GM18868 (cell line): ENCODE data around the gene RAMAC.
"Not testable (repeated sequence)": the region's sequence is repeated elsewhere in the genome, so short reads cannot be mapped to it uniquely, and the experiment has no call there.

Source experiments
- ATAC-seq: cut with Tn5 transposase; IDR thresholded peaks from one replicate; pipeline ENCODE4 v1.9.1; 2021; ENCODE audit warnings: mild to moderate bottlenecking, moderate library complexity; ENCODE audit not compliant: unreplicated experiment

Gene RAMAC

DNA sequence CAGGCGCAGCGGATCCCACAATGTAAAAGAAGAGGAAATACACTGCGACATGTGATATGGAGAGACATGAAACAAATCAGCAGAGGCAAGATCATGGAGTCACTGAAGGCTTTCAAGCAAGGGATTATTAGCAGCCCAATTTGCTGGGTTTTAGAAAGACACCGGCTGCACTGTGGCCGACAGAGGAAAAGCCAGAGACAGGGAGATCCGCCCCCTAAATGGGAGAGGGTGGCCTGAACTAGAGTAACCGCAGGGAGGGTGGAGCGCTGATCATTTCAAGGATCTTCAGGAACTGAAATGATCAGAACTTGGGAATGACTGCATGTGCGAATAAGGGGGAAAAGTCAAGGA is 26.0 kb downstream of the RAMAC start:
- ATAC-seq: no peak

DNA sequence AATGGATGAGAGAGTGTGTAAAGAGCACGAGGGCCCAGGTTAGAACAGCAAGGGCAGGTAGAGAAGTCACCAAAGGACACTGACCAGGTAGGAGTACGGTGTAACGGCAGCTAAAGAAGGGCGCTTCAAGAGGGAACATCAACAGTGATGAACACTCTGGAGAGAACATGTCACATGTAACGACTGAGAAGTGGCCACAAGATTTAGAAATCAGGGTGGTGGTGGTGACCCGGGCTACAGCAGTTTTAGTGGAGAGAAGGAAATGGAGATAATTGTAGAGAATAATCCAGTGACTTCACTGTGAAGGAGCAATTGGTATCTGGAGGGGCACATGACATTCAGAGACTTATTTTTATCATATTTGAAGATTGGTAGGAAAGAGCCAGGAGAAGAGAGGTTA is 26.6 kb downstream of the RAMAC start:
- ATAC-seq: no peak

DNA sequence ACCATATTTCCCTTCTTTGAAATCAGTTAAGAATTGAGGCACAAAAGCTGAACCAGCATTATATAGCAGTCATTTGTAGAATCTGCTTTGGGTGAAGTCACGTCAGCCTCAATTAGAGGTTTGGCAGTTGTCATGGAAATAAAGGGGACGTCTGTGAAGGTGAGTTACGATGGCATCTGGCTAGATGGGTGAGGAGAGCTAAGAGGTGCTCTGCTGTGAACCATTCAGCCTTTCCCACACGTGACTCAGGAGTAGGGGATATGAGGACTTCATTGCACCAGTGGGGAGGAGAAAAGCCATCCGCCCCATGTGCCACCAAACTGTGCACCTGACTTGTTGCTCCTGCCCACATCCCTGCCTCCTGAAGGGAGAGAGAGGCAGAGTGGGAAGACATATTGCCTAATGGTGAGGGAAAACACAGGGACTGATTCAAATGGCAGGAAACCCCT is 28.2 kb downstream of the RAMAC start:
- no peak for ATAC-seq

DNA sequence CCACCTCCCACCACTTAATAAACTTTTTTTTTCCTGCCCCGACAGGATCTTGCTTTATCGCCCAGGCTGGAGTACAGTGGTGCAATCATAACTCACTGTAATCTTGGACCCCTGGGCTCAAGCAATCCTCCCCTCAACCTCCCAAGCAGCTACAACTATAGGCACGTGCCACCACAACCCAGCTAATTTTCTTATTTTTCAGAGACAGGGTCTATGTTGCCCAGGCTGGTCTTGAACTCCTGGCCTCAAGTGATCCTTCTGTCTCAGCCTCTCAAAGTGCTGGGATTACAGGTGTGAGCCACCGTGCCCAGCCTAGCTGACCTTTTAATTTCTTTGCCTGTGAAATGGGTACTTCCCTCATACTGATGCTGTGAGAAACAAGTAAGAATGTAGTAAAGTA is 29.4 kb downstream of the RAMAC start:
- no peak for ATAC-seq

DNA sequence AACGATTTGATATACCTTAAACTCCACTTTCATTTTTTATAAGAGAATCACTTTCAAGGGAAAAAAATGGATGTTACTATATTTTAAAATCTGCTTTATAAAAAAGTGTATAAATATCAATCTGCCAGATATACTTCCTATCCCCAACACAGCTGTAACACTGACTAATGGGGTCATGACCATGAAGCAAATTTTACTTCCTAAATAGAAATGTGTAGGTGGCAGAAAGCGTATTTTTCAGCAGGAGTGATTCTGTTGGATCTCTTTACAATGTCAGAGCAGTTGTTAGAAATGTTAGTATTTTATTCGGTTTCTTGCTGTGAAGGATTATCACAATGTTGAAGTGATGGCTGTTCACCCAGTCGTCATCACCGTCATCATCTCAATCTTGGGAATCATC is 30.9 kb downstream of the RAMAC start:
- ATAC-seq: no peak

- no peak for ATAC-seq
Measured at GRCh38 chr15:83018436-83018835, 32.4 kb downstream of the RAMAC start.

DNA sequence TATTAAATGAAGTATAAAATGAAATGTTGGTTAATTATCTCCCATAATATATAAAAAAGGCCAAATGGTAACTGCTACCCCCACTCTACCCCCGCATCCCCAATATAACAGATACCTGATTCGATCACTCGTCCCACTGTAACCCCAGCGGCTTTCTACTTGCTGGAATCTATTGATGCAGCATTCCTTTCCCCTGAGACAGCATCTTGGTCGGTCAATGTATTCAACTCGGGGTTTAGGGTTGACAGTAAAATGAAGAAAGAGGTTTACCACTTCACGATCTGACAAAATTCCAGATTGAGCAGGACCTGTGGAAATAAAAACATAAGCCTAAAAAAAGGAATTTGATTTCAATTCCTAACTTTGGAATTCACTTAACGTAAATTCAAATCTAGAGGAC is 44.0 kb downstream of the RAMAC start:
- ATAC-seq: no peak

- ATAC-seq: not testable (repeated sequence)
Measured at GRCh38 chr15:83031234-83031633, 45.2 kb downstream of the RAMAC start.

DNA sequence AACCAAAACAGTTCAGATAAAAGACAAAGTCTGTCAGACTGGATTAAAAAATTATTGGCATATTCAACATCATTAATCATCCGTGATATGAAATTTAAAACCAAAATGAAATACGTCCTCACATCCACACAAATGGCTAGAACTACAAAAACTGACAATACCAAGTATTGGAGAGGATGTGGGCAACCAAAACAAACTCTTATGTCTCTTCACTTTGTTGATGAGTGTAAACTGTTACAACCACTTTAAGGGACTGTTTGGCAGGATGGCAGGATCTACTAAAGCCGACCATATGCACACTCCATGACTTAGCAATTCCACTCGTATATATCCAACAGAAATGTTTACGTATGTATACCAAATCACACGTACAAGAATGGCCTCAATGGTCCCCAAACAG is 50.2 kb downstream of the RAMAC start:
- ATAC-seq: no peak

DNA sequence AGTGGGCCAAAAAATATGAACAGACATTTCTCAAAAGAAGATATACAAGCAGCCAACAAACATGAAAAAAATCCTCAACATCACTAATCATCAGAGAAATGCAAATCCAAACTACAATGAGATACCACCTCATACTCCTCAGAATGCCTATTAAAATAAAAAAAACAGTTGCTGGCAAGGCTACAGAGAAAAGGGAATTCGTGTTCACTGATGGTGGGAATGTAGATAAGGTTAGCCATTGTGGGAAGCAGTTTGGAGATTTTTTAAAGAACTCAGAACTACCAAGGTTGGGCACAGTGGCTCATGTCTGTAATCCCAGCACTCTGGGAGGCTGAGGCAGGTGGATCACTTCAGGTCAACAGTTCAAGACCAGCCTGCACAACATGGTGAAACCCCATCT is 53.2 kb downstream of the RAMAC start:
- ATAC-seq: no peak
